Measurements from ENCODE around the gene WDR35.

WDR35 gene

GRCh38 chr2:19989667-19990415 lies at the start of gene WDR35:
WDR35 (minus strand) TSS chr2:19990105; CDS start chr2:19990015, 90 bp downstream.
- peak; percentile 97 for DNase-seq

GRCh38 chr2:20037660-20038059 lies 47.8 kb upstream of the WDR35 start:
- no peak for DNase-seq

GRCh38 chr2:20035955-20036666 lies 46.2 kb upstream of the WDR35 start:
- DNase-seq: no peak

- DNase-seq: no peak
Measured at GRCh38 chr2:20034821-20035220, 44.9 kb upstream of the WDR35 start.

GRCh38 chr2:20034218-20034617 lies 44.3 kb upstream of the WDR35 start:
- DNase-seq: no peak

- DNase-seq: no peak
Measured at GRCh38 chr2:20033322-20033721, 43.4 kb upstream of the WDR35 start.

GRCh38 chr2:20030224-20030623 lies 40.3 kb upstream of the WDR35 start:
- DNase-seq: no peak

GRCh38 chr2:20027705-20028434 lies 38.0 kb upstream of the WDR35 start:
- no peak for DNase-seq

GRCh38 chr2:20027260-20027677 lies 37.4 kb upstream of the WDR35 start:
- no peak for DNase-seq

- DNase-seq: no peak
Measured at GRCh38 chr2:20025065-20025786, 35.3 kb upstream of the WDR35 start.

- DNase-seq: no peak
Measured at GRCh38 chr2:20023688-20024087, 33.8 kb upstream of the WDR35 start.

- no peak for DNase-seq
Measured at GRCh38 chr2:20021405-20022009, 31.6 kb upstream of the WDR35 start.

GRCh38 chr2:20019747-20020146 lies 29.8 kb upstream of the WDR35 start:
- DNase-seq: no peak

- no peak for DNase-seq
Measured at GRCh38 chr2:20018601-20019152, 28.8 kb upstream of the WDR35 start.

- DNase-seq: no peak
Measured at GRCh38 chr2:20016346-20016745, 26.4 kb upstream of the WDR35 start.

GRCh38 chr2:20015482-20016083 lies 25.7 kb upstream of the WDR35 start:
- no peak for DNase-seq

GRCh38 chr2:20013126-20013849 lies 23.4 kb upstream of the WDR35 start:
- no peak for DNase-seq

GRCh38 chr2:20012282-20013125 lies 22.6 kb upstream of the WDR35 start, which contains the start of gene MATN3:
MATN3 (minus strand) TSS chr2:20012668; CDS start chr2:20012631, 37 bp downstream.
- DNase-seq: no peak

- no peak for DNase-seq
Measured at GRCh38 chr2:20012032-20012281, 22.1 kb upstream of the WDR35 start.

- DNase-seq: no peak
Measured at GRCh38 chr2:20011276-20012031, 21.5 kb upstream of the WDR35 start.

Data from activated CD4-positive, CD25-positive, alpha-beta regulatory T cell treated with anti-CD3 and anti-CD28 coated beads, Interleukin-2, amount 50 U/mL, for 72 hours (primary cell).